Vagina (tissue), 2 donors: ENCODE data around the gene IFT57.

Experiments
- CTCF ChIP-seq, 3 experiments: fragments of 450-650 bp in 2 of 3; fragments of 200-600 bp in 1 of 3; sonication (generic) in 1 of 3; IDR thresholded peaks; one replicate each; pipeline ENCODE4 v1.5.1; 2017 to 2019; ENCODE audit warnings: antibody characterized with exemption in 3 of 3, mild to moderate bottlenecking in 2 of 3, moderate library complexity in 2 of 3
- POLR2A ChIP-seq, 2 donors: fragments of 450-650 bp; IDR thresholded peaks; one replicate each; pipeline ENCODE4 v1.6.1; 2017; ENCODE audit warnings: antibody characterized with exemption in 2 of 2, mild to moderate bottlenecking in 2 of 2, moderate library complexity in 2 of 2

- no peak for TF ChIP-seq POLR2A (IDR thresholded peaks at IDR 0.05)
- TF ChIP-seq CTCF (IDR thresholded peaks at IDR 0.05) = no peak
Observed at GRCh38 chr3:108183181-108183580, 39.0 kb downstream of the IFT57 start.
